AG20443 (cell line): ENCODE measurements around the gene KIF1A.

ENCODE experiments used
- DNase-seq: peaks from one replicate; pipeline ENCODE4 v3.0.0; 2012; ENCODE audit warnings: low spot score, mixed read lengths

Gene KIF1A

DNA sequence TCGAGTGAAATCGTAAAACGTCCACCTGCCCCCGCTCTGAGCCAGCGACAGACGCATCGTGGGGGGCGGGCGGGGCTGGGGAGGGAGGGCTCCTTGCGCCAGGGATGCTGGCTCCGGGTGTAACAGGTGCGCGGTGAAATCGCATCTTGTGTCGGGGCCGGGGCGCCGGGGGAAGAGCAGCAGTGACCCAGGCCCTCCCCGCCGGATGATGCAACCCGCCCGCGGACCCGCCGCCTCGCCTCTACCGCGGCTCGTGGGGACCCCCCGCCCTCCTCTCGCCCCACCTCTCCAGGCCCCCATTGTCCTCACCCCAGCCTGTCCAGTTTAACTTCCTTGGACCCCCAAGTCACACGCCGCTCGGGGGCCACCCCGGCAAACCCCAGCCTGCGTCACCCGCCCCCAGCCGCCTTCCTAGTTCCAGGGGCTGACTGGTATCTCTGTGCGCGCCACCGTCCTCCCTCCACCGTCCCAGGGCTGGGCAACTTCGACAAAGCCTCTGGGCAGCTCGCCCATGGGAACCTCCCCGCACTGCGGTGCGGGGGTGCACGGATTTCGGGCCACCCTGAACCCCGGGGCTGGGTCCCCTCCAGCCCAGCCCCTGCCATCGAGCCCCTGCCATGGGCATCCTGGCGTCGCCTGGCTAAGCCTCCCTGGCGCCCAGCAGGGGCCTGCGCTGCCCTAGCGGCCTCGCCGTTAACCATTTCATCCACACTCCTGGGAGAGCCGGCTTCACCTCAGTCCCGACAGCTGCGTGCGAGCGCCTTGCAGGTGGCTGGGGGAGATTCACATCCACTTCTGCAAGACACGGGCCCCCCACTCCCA, 799 bp upstream of the KIF1A start:
- peak; percentile 22 for DNase-seq

- no peak for DNase-seq
Observed at GRCh38 chr2:240819126-240819857, 727 bp downstream of the KIF1A start.

DNA sequence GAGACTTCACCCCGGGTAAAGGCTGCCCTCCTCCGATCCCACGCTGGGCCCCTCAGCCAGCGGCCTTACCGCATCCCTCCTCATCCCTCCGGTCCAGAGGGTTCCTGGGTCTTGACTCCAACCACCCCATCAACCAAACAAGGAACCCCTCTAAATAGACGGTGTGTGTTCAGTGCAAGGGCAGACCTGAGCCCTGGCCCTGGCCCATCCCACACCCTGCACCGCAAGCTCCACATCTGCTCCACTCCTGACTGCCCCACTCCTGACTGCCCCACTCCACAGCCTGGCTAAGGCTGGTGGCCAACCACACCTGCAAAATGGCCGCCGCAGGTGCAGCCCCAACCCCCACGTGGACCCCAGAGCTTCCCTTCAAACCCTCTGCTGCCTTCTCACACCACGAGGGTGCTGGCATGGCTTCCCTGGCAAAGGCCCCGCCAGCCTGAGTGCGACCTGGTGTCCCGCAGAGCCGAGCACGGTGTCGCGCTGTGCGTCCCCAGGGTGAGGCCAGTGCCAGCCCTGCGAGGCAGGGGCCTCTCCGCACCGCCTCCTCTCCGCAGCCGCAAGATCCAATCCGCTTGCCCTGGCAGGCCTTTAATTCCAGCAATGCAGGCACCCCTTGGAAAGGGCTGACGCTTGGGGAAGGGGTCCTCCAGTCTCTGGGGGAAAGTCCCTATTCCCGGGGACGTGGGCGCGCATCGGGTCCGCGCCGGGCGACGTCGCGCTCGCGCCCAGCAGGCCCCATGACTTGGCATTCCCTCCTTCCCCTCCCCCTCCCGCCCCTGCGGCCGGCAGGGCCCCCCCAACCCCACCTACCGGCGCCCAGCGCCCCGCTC, 1.5 kb downstream of the KIF1A start:
- no peak for DNase-seq

GRCh38 chr2:240817496-240818292, 2.3 kb downstream of the KIF1A start:
- DNase-seq: no peak

GRCh38 chr2:240816584-240817495, 3.2 kb downstream of the KIF1A start:
- DNase-seq: no peak

DNA sequence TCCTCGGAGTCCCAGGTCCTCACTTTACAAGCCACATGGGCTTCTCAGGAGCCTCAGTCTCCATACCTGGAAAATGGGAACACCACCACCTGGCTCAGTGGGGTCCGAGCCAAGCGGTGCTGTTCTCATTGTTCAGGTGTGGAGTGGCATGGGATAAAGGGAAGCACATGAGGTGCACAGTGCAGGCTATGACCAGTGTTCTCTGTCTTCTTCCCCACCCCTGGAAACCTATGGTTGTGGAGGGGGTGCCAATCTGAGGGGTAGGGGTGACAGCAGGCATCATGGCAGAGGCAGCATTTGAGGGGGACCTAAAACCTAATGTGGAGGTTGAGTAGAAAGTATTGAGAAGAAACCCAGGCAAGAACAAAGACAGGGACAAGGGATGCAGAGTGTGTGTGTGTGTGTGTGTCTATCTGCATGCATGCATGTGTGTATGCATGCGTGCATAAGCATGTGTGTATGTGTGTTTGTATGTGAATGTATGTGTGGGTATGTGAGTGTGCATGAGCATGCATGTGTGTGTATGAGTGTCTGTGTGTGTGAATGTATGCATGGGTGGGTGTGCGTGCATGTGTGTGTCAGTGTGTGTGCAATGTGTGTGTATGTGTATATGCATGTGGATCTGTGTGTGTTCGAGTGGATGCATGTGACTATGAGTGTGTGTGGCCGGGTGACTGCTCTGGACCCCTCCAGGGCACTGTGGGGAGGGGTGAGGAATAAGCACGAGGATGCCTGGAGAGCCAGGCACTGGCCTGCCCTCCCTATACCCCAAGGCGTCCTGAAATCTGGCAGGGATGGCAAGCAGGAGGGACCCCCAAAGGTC, 4.0 kb downstream of the KIF1A start:
- no peak for DNase-seq

DNA sequence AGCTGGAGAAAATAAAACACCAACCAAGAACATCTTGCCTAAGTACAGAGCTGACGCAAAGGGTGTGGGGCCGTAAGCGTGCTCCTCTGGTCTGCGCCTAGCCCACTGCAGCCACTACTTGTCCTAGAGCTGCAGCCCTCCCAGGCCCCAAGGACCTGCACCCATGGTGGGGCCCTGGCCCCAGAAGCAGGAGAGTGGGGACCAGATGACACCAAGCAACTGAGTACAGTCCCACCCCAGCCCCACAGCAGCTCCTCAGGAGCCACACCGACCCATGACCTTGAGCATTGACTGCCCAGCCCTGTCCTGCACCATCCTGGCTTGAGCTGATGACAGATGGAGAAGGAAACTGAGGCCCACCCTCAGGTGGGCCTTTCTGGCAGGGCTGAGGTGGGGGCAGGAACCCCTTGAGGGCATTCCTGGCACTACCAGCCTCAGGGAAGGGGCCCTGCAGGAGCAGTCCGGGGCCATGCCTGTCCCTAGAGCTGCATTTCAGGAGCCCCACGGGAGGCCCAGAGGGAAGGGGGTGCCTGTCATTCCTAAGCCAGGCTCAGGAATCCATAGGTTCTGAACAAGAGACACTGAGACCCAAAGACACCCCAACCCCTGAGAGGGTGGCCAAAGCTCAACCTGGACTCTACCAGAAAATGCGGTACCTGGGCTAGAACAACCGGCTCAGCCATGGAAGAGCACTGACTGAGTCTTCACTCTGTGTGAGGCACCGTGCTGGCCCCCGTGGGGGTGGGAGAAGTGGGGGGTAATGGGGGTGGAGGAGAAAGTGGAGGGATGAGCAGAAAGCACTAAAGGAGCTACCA, 4.9 kb downstream of the KIF1A start:
- no peak for DNase-seq

DNA sequence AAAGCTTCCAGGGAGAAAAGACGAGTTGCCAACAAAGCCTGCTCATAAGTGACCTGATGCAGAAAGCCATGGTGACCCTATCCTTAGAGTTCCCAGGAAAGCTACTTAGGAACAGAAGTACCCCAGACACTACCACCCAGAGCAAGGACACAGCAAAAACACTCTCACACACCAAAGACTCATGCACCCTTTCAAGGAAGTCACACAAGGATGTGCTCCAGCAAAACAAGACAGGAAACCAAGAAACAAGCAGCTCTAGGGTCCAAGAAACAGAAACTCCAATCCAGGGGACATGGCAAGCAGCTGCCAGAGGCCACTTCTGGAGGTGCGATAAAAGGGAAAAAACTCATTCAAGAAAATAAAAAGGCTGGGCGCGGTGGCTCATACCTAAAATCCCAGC, 5.7 kb downstream of the KIF1A start:
- no peak for DNase-seq

DNA sequence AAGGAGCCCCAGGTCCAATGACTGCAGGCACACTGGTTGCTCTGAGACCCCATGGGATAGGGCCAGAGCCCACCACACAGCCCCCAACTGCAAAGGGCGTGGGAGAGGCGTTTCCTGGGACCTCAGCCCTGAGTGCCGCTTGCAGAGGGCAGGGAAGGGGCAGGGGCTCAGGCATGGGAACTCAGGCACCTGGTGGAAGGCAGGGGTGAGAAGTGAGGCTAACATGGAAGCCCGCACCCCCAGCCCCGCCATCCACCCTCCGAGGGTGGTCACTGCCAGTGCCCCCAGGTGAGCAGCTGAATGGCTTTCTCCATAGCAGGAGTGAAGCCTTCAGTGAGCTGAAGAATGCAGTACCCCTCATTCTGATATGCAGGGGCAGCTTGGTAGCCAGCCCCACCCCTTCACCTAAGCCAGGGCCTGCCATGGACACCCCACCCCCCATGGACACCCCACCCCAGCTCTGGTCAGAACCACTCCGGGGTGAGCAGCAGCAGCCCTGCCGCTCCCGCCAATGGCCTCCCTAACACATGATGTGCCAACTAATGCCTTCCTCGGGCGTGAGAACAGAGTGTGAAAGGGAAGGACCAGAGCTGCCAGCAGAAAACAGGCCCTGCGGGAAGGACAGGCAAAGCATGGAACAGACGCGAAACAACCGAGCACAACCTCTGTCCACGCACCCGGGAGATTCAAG, 6.6 kb downstream of the KIF1A start:
- no peak for DNase-seq

- DNase-seq: no peak
Observed at GRCh38 chr2:240812721-240813120, 7.3 kb downstream of the KIF1A start.

DNA sequence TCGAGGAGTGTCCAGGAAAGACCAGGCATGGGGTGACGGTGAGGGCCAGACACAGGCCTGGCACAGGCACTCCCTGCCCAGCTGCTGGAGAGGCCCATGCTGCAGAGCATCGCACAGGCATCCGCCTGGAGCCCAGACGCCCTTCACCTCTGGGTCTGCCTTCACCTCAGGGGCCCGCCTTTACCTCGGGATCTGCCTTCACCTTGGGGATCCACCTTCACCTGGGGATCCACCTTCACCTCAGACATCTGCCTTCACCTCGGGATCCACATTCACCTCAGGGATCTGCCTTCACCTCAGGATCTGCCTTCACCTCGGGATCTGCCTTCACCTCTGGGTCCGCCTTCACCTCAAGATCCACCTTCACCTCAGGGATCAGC, 7.7 kb downstream of the KIF1A start:
- DNase-seq: no peak

DNA sequence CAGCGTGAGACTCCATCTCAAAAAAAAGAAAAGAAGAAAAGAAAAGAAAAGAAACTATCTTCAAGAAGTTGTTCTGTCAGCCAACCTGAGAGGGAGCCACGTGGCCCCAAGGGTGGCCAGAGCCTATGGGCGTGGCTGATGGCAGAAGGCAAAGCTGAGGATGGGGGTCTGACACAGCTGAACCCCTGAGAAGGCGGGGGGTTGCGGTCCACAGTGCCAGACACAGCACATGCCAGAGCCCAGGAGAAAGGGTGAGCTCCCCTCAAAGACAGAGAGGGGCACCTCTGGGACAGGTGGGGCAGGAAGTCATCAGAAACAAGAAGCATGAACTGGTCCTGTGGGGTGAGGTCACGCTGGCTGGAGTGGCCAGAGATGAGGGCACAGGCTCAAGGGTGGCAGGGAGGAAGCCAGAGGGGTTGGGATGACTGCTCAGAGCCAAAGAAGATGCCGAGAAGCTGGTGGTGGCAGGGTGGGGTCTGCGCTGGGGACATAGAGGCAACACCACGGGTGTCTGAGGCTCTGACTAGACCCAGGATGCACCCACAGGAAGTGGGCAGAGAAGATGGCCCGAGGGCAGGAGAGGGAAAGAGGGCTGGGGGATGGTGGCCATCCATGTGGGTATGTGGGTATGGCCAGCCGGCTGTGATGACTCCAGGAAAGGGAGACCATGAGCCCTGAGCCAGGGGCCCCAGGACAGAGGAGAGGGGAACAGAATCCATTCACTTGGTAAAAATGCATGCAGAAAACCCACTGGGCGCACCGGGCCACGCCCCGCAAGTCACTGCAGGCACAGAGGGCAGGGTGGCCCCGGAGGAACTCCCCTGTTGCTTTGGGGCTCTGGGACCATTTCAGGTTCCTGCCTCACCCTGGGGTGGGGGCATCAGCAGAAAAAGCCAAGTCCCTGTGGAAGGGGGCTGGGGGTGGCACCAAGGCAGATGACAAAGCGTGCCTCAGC, 8.4 kb downstream of the KIF1A start:
- no peak for DNase-seq

DNA sequence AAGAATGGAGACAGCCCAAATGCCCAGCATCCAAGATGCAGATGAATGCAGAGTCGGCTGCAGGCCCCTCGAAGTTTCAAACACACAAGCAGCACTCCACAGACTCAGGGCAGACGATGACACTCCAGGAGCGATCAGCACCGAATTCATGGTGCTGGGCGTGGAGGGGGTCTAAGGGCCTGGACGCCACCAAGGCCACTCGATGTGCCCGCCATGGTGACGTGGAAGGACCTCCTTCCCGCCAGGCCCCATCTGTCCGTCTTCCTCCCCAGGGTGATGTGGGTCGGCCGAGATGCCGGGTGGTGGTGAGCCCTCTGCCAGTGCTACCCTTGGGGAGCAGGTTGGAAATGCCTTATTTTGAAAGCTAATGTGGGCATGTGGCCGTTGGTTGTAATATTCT, 9.4 kb downstream of the KIF1A start:
- no peak for DNase-seq

GRCh38 chr2:240810199-240810598, 9.8 kb downstream of the KIF1A start:
- no peak for DNase-seq

- DNase-seq: no peak
Observed at GRCh38 chr2:240809276-240809675, 10.7 kb downstream of the KIF1A start.

DNA sequence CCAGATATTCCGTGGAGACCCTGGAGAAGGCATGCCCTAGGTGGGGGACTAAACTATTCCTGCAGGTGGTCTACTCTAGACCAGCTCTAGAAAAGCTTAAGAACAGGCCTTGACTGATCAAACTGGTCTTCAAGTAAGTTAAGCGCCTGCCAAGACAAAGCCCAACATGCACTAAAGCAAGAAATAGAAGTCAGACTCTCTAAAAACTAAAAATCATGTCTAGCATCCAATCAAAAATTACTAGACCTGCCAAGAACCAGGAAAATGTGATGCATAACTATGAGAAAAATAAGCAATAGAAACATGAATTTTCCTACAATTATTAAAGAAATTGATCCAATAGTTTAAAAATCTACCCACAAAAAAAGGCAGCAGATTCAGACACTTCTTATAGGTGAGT, 13.6 kb downstream of the KIF1A start:
- DNase-seq: no peak

DNA sequence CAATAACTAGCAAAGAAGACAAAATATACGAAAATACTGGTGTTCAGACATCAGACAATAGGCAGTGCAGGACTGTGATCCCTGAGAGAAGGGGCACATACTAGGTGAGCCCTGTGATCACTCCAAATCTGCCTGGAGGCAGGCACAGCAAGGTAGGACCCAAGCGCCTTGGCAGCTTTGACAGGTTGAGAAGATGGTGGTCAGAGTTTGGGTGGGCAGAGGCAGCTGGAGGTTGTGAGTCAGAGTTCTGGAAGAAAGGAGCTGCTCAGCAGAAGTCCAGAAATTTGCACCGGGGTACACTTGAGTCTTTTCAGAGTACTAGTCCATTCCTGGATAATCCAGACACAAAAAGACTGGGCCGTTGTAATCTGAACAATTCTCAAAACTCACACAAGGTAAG, 14.0 kb downstream of the KIF1A start:
- DNase-seq: no peak
